GM12872 (cell line): ENCODE data around the gene LUZP2.

Experiments
- TF ChIP-seq, protein P1 (sequence below): IDR thresholded peaks from 3 replicates; pipeline ENCODE4 v1.5.1; 2011; ENCODE audit warnings: low read depth, mild to moderate bottlenecking, low read length, moderate library complexity; ENCODE audit not compliant: insufficient read depth

Gene LUZP2

GRCh38 chr11:24762076-24762475, 265.2 kb downstream of the LUZP2 start:
- TF ChIP-seq, protein P1, sequence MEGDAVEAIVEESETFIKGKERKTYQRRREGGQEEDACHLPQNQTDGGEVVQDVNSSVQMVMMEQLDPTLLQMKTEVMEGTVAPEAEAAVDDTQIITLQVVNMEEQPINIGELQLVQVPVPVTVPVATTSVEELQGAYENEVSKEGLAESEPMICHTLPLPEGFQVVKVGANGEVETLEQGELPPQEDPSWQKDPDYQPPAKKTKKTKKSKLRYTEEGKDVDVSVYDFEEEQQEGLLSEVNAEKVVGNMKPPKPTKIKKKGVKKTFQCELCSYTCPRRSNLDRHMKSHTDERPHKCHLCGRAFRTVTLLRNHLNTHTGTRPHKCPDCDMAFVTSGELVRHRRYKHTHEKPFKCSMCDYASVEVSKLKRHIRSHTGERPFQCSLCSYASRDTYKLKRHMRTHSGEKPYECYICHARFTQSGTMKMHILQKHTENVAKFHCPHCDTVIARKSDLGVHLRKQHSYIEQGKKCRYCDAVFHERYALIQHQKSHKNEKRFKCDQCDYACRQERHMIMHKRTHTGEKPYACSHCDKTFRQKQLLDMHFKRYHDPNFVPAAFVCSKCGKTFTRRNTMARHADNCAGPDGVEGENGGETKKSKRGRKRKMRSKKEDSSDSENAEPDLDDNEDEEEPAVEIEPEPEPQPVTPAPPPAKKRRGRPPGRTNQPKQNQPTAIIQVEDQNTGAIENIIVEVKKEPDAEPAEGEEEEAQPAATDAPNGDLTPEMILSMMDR: no peak

GRCh38 chr11:24767411-24767810, 270.6 kb downstream of the LUZP2 start:
- TF ChIP-seq, protein P1: no peak

- TF ChIP-seq, protein P1: no peak
Measured at GRCh38 chr11:24773322-24773721, 276.5 kb downstream of the LUZP2 start.

- TF ChIP-seq, protein P1: no peak
Measured at GRCh38 chr11:24779791-24780190, 282.9 kb downstream of the LUZP2 start.

DNA sequence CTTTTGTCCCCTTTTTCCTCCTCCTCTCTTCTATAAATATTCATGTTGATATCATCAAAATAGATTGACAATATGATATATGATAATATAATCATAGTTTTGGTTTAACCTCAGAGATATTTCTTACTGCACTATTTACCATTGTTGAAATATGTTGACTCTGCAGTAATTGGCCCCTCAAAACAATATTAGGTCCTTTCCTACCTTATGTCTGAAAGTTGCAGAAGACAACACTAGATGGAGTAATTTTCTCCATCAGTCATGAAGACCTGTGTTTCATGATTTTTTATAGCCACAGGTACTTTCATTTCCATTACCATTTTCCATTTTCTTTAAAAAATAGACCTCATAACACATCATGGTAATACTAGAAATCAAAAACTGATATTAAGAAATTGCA, 284.4 kb downstream of the LUZP2 start:
- TF ChIP-seq, protein P1: no peak

- TF ChIP-seq, protein P1: no peak
Measured at GRCh38 chr11:24793479-24793878, 296.6 kb downstream of the LUZP2 start.

GRCh38 chr11:24794064-24794463, 297.2 kb downstream of the LUZP2 start:
- TF ChIP-seq, protein P1: no peak

GRCh38 chr11:24805671-24806070, 308.8 kb downstream of the LUZP2 start:
- TF ChIP-seq, protein P1: no peak
